DMS114 treated with DMSO at 0.1 percent for 48 hours (cell line): ENCODE data around the gene ETV6.

Experiments used
- DNase-seq: peaks from one replicate; lab custom pipeline; 2025; ENCODE audit not compliant: unreplicated experiment; lab: John Stamatoyannopoulos, UW

Gene ETV6

DNA sequence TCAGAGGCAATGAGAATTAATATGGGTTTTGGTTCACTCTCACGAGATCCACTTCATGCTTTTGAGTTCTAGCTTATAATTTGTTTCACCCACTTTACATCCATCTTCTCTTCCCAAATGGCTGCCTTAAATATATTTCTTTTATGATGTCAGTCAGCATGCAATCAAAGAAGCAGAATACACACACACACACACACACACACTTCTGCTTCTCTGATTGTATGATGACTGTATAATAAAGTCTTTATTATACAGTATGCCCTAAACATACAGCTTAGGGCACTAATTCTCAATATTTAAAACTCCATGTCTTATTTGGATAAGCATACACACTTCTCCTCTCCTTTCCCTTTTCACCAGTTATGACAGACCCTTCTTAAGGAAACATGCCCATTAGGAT, 6.7 kb upstream of the ETV6 start:
- no peak for DNase-seq

DNA sequence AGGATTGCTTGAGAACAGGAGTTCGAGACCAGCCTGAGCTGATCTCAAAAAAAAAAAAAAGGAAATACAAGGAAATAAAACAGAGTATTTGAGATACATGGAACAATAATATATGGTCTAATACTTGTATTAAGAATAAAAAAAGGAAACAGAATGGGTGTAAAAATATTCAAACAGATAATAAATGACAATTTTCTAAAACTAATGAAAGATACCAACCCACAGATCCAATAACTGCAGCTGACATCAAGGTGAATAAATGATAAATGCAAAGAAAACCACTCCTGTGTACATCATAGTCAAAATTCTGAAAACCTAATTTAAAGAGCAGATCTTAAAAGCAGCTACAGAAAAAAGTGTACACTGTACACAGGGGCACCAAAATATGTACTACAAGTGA, 4.1 kb upstream of the ETV6 start:
- DNase-seq, result no peak

GRCh38 chr12:11648514-11649412, 711 bp upstream of the ETV6 start:
- DNase-seq, result peak; percentile 62

DNA sequence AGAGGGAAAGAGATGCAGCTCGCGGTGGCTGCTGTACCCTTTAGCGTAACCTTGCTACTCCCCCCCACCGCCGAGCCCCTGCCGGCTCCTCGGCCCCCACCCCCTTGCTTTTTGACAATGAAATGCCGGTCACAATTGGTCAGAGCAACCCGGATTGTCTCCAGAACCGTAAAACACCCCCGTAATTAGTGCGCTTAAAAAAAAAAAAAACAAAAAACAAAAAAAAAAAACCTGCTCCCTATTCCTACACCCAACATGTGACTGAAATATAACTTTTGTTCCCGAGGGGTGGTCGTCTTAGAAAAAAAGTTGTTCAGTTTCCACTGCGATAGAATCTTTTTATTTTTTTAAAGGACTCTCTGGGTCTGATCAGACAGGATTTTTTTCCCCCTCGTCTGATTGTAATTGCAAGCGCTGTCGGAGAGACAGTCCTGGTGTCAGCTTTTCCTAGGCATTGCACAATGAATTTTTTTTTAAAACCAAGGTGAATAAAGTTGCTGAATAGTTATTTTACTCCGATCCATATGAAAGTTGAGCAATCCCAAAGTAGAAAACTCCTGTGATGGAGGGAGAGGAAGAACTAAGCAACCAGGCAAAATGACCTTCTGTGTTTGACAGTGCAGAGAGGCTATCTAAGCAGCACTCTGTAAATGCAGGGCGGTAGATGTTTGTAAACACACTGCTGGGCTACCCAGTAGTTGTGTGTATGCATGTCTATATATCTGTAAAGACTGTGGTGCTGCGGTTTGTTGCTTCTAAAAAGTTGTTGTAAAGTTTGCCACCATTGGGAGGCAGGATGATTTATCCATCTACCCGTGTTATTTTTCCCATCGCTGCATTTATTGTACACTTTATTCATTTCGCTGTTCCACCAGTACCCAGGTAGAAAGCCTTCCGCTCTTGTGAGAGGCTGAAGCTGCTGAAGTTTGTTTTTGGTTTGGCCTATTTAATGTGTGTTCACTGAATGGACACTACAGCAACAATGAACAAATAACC, 1.1 kb downstream of the ETV6 start:
- DNase-seq, result peak; percentile 23

GRCh38 chr12:11651381-11651780, 1.9 kb downstream of the ETV6 start:
- DNase-seq, result no peak

DNA sequence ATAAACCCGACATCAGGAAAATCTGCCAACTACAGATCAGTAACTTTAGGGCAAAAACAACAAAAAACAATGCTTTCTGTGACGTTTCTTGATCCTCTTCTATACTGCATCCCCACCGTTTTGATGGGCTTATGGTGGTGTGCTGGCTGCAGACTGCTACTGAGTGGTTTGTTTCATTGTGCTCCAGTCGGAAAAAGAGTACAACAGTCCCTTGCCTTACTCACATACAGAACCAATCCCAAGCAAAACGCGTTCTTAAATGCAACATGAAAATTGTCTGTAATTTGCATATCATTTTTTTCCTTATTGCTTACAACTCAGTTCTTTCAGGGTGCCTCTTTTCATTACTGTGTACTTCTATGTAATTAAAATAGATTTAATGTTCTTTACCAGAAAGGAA, 2.3 kb downstream of the ETV6 start:
- DNase-seq, result no peak

DNA sequence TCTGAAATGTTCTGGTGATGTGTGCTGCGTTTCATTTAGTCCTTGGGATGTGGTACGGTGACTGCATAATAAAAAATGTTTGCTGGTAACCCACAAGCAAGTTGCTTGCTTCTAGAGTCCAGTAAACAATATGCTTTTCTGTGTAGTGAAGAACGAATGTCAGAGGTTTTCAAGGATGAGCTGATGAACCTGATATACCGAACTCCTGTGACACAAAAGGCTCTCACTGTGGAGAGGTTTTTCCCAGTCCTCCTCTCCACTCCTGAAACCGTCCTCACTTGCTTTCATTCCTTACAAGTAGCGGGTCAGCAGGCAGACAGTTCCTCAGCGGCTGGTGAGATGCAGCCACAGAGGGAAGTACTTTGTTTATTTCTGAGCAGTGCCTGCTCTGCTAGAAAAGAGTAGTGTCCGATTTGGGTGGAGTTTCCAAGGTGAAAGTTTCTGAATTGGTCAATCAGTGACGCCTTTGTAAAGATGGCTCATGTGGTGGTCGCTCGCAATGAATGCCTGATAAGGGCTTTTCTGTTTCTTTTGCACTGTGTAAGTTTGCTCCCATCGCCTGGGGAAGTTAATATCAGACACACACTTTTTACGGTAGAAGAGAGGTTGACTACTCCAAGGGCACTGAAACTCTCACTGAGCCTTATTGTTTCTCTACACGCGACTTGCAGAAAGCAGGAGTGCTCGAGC, 3.0 kb downstream of the ETV6 start:
- no peak for DNase-seq

- DNase-seq, result no peak
Measured at GRCh38 chr12:11653215-11653753, 3.8 kb downstream of the ETV6 start.

- no peak for DNase-seq
Measured at GRCh38 chr12:11654338-11654737, 4.9 kb downstream of the ETV6 start.

DNA sequence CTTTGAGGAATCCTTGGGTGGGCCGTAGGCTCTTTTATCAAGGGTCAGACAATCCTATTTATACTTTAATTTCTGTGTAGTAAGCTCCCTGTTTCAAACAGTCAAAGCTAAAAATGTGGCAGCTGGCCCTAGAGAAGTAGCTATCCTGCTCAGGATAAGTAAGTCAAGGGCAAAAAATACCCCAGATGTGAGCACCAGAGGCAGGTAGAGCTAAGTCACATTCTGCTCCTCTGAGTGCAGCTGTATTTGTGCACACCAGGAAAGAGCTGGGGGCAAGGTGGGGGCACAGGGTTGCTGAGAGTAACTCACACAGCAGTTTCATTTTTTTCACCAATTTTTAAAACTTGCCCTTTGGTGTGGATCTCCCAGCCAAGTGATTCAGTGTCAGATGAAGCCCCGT, 5.3 kb downstream of the ETV6 start:
- DNase-seq, result no peak

GRCh38 chr12:11655842-11656241, 6.4 kb downstream of the ETV6 start:
- no peak for DNase-seq

- no peak for DNase-seq
Measured at GRCh38 chr12:11656550-11656949, 7.1 kb downstream of the ETV6 start.

DNA sequence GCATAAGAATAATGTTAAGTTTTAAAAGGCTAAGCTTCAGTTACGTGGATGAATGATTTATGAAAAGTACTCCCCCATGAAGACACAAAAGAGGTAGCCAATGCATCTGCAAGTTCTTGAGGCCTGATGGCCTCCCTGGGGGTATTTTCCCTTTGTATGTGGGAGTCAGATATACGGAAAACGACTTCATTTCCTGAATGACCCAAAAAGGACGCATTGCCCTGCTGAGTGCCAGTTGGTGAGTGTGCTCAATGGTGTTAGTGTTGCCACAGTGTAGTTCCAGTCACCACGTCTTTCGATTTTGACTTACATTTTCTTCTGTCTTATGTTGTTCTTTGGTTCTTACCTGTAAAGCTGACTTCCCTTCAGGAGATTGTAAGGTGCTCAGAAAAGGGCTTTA, 8.0 kb downstream of the ETV6 start:
- DNase-seq, result no peak

DNA sequence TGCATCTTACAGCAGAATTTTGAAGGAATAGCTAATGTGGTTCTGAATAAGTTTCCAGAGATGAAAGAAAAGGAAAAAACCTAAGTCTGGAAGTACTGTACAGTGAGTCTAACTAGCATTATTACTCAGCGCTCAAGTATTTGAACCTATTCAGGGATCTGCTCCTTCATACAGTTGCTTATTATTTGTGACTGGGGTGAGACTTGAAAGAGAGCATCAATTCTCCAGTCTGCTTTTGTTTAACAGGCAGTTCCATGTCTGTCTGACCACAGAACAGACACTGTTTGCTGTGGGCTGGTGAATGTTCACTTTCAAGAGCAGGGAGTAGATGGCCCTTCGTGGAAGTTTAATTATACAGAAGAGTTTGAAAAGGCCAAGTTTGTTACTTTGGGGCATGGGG, 9.3 kb downstream of the ETV6 start:
- DNase-seq, result no peak

GRCh38 chr12:11660624-11661023, 11.2 kb downstream of the ETV6 start:
- no peak for DNase-seq

DNA sequence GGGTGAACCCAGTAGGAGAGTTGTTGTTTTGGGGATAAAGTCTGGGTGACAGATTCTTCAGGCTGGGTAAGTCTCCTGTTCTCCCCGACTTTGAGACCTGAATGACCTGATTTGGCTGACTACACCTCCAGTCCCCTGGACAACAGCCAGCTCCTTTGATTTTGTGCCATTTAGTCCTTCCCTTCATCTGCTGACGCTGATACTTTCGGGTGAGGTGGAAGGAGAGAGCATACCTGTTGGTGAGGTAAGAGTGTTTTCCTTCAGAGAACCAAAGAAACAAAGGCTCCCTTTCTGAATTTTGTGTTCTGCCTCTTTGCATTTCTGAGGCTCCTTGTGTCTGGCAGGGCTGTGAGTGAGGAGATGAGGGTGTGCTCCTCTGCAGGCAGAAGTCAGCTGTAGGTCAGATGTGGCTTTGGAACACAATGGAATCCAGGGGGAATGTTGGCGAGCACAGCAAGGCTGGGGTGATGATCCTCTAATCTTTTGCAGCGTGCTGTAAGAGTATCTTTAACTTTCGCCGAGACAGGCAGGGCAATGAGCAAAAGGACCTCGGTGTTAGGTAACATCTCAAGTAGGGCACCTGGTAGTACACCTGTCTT, 12.1 kb downstream of the ETV6 start:
- DNase-seq, result no peak

GRCh38 chr12:11662369-11662768, 12.9 kb downstream of the ETV6 start:
- DNase-seq, result no peak

GRCh38 chr12:11663130-11663529, 13.7 kb downstream of the ETV6 start:
- no peak for DNase-seq

DNA sequence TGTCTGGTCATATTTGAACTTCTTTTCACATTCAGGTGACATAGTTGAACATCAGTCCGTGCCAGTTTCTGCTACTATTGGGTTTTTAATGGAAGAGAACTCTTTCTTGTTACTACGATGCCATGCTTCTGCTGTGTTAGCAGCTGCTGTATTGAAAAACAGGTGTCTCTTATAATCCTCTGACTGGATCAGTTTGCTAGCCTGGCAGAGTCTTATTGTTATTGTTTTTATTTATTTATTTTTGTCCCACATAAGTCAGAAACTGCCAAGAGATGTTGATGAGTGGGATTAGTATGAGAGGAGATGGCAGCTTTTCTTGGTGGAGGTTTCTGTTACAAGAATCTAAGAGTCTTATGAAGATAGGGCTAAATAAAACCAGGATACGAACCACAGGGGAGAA, 14.6 kb downstream of the ETV6 start:
- DNase-seq, result no peak
